PC-3 (cell line): ENCODE results near the gene BACH2. TPM values are rescaled to one million over a fixed set of nuclear protein-coding genes. Genes with fewer than 3 reads are reported as not detected.

ENCODE experiments used
- ATAC-seq: fragments of 200-7000 bp; cut with Tn5 transposase; 2 replicates; pipeline ENCODE4 v1.9.1; 2020; ENCODE audit warnings: mild to moderate bottlenecking, moderate library complexity
- BruUV-seq: library from RNA; stranded (reverse); fragments of 400-500 nt; replicated peaks from 2 replicates; lab custom pipeline; 2021; lab: Mats Ljungman, UMichigan
- CTCF ChIA-PET: fragments of 300-600 bp; sonication (Branson Sonifier 250); formaldehyde crosslinking; loops from one replicate; lab custom pipeline; 2022; ENCODE audit warnings: antibody characterized with exemption; lab: Charles Lee
- POLR2A ChIA-PET: fragments of 300-600 bp; sonication (Branson Sonifier 250); formaldehyde crosslinking; loops from one replicate; lab custom pipeline; 2022; ENCODE audit warnings: antibody characterized with exemption; ENCODE audit not compliant: unreplicated experiment; lab: Charles Lee
- DNase-seq: peaks from one replicate; pipeline ENCODE4 v3.0.0-alpha.2; 2015
- H2AFZ ChIP-seq: fragments of 300-600 bp; sonication (generic); 2 replicates; pipeline ENCODE4 v1.6.0; 2016; ENCODE audit warnings: antibody characterized with exemption, low read length
- H3F3A ChIP-seq: fragments of 300-600 bp; sonication (generic); one replicate; pipeline ENCODE4 v1.6.0; 2017; ENCODE audit warnings: antibody characterized with exemption, low read length, control low read depth, mild to moderate bottlenecking; ENCODE audit not compliant: unreplicated experiment
- H3K27ac ChIP-seq: fragments of 300-600 bp; sonication (generic); 2 replicates; pipeline ENCODE4 v1.5.1; 2016; ENCODE audit warnings: mild to moderate bottlenecking, low read length
- H3K27me3 ChIP-seq: fragments of 300-600 bp; sonication (generic); 2 replicates; pipeline ENCODE4 v1.6.1; 2016; ENCODE audit warnings: low read length, mixed read lengths
- H3K36me3 ChIP-seq: fragments of 300-600 bp; sonication (generic); 2 replicates; pipeline ENCODE4 v1.6.1; 2016; ENCODE audit warnings: low read depth, mixed run types, low read length, mixed read lengths
- H3K4me1 ChIP-seq: fragments of 300-600 bp; sonication (generic); 2 replicates; pipeline ENCODE4 v1.5.1; 2016; ENCODE audit warnings: low read length; ENCODE audit not compliant: insufficient read depth
- H3K4me2 ChIP-seq: fragments of 300-600 bp; sonication (generic); 2 replicates; pipeline ENCODE4 v1.6.0; 2016; ENCODE audit warnings: low read length
- H3K4me3 ChIP-seq: fragments of 300-600 bp; sonication (generic); 2 replicates; pipeline ENCODE4 v1.5.1; 2016; ENCODE audit warnings: mild to moderate bottlenecking, low read length, mixed read lengths
- H3K79me2 ChIP-seq: fragments of 300-600 bp; sonication (generic); 2 replicates; pipeline ENCODE4 v1.6.1; 2017; ENCODE audit warnings: low read length, mixed read lengths
- H3K9ac ChIP-seq: fragments of 300-600 bp; sonication (generic); 2 replicates; pipeline ENCODE4 v1.6.0; 2016; ENCODE audit warnings: mild to moderate bottlenecking, low read length
- H3K9me2 ChIP-seq: fragments of 300-600 bp; sonication (generic); replicated peaks from 2 replicates; pipeline ENCODE4 v1.6.1; 2016; ENCODE audit warnings: mixed run types, low read length, mixed read lengths
- H3K9me3 ChIP-seq: fragments of 300-600 bp; sonication (generic); 2 replicates; pipeline ENCODE4 v1.6.1; 2016; ENCODE audit warnings: low read length, mixed read lengths
- H4K20me1 ChIP-seq: fragments of 300-600 bp; sonication (generic); 2 replicates; pipeline ENCODE4 v1.6.1; 2016; ENCODE audit warnings: low read length, mixed read lengths
- EZH2 ChIP-seq: fragments of 300-600 bp; sonication (generic); IDR thresholded peaks from one replicate; pipeline ENCODE4 v1.6.1; 2017; ENCODE audit warnings: antibody characterized with exemption, mild to moderate bottlenecking, low read length; ENCODE audit not compliant: unreplicated experiment
- EZH2phosphoT487 ChIP-seq: fragments of 300-600 bp; sonication (generic); IDR thresholded peaks from 2 replicates; pipeline ENCODE4 v1.6.1; 2018; ENCODE audit warnings: mild to moderate bottlenecking, antibody characterized with exemption, low read length, borderline replicate concordance
- intact Hi-C: fragments of 100-400 bp; cut with micrococcal nuclease; formaldehyde crosslinking; loops from 2 replicates; pipeline ENCODE4 v1.9.0; 2023
- total RNA-seq: library from RNA; depleted of rRNA; stranded (reverse); fragments of >200 nt; gene quantifications from 2 replicates; pipeline ENCODE4 v1.2.3, GENCODE V29; 2014
- TF ChIP-seq, protein P1 (sequence below): fragments of 300-600 bp; sonication (generic); conservative IDR thresholded peaks from 2 replicates; pipeline ENCODE4 v1.5.1; 2017; ENCODE audit warnings: antibody characterized with exemption, low read depth, mild to moderate bottlenecking, low read length

BACH2 gene
- total RNA-seq, 1 experiment from 2014 or later = 7.0 TPM

DNA sequence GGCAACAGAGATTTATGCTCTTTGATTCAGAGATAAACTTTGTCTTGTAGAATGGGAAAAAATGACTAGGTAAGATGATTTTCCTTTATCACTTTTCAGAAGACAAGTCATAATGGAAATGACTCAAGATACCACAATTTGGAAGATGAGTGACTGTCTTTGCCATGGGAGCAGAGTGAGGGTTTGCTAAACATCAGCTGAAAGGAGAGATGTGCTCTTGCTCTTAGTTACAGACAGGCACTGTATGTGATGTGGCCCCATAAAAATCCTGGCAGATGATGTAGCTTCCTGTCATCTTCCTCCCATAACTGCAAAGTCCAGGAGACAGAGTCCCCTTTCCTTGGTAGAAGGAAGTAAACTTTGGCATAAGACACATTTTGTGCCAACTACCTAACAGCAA is 47.6 kb downstream of the BACH2 start:
- DNase-seq = peak; percentile 39
- Histone ChIP-seq H2AFZ (no peak overlapping the region), H3F3A (no peaks in the 10 kb centered on the region), H3K9me2 (no peaks in the 10 kb centered on the region), H3K4me1 (0 out of 2 replicates have a peak, but pooled peaks cover 7% of the 10 kb centered on the region), H3K4me3 (no peak overlapping the region), H4K20me1 (no peaks in the 10 kb centered on the region), H3K9me3 (no peaks in the 10 kb centered on the region), H3K27ac (peak overlapping the region; percentile 59), H3K4me2 (no peak overlapping the region), H3K9ac (no peak overlapping the region), H3K79me2 (no peaks in the 10 kb centered on the region), H3K27me3 (no peaks in the 10 kb centered on the region), H3K36me3 (no peaks in the 10 kb centered on the region)
- intact Hi-C loops = no loop called here
- BruUV-seq = no TSS peak
- POLR2A ChIA-PET = no interaction called here
- CTCF ChIA-PET = no interaction called here
- TF ChIP-seq EZH2 (no peak), EZH2phosphoT487 (no peak)
- TF ChIP-seq, protein P1, sequence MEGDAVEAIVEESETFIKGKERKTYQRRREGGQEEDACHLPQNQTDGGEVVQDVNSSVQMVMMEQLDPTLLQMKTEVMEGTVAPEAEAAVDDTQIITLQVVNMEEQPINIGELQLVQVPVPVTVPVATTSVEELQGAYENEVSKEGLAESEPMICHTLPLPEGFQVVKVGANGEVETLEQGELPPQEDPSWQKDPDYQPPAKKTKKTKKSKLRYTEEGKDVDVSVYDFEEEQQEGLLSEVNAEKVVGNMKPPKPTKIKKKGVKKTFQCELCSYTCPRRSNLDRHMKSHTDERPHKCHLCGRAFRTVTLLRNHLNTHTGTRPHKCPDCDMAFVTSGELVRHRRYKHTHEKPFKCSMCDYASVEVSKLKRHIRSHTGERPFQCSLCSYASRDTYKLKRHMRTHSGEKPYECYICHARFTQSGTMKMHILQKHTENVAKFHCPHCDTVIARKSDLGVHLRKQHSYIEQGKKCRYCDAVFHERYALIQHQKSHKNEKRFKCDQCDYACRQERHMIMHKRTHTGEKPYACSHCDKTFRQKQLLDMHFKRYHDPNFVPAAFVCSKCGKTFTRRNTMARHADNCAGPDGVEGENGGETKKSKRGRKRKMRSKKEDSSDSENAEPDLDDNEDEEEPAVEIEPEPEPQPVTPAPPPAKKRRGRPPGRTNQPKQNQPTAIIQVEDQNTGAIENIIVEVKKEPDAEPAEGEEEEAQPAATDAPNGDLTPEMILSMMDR = no peak
- peak; percentile 74 for ATAC-seq

GRCh38 chr6:90247262-90247661 is 49.4 kb downstream of the BACH2 start:
- BruUV-seq = no TSS peak
- Histone ChIP-seq H2AFZ (no peak overlapping the region), H3F3A (no peaks in the 10 kb centered on the region), H4K20me1 (no peaks in the 10 kb centered on the region), H3K9ac (no peak overlapping the region), H3K9me2 (no peaks in the 10 kb centered on the region), H3K4me2 (no peak overlapping the region), H3K4me1 (0 out of 2 replicates have a peak, but pooled peaks cover 7% of the 10 kb centered on the region), H3K9me3 (no peaks in the 10 kb centered on the region), H3K27me3 (no peaks in the 10 kb centered on the region), H3K27ac (no peak overlapping the region), H3K36me3 (no peaks in the 10 kb centered on the region), H3K79me2 (no peaks in the 10 kb centered on the region), H3K4me3 (no peak overlapping the region)
- POLR2A ChIA-PET = no interaction called here
- no peak for DNase-seq
- intact Hi-C loops = no loop called here
- CTCF ChIA-PET = no interaction called here
- no peak for ATAC-seq
- no peak for TF ChIP-seq EZH2phosphoT487
- TF ChIP-seq, protein P1 = no peak
- no peak for TF ChIP-seq EZH2

DNA sequence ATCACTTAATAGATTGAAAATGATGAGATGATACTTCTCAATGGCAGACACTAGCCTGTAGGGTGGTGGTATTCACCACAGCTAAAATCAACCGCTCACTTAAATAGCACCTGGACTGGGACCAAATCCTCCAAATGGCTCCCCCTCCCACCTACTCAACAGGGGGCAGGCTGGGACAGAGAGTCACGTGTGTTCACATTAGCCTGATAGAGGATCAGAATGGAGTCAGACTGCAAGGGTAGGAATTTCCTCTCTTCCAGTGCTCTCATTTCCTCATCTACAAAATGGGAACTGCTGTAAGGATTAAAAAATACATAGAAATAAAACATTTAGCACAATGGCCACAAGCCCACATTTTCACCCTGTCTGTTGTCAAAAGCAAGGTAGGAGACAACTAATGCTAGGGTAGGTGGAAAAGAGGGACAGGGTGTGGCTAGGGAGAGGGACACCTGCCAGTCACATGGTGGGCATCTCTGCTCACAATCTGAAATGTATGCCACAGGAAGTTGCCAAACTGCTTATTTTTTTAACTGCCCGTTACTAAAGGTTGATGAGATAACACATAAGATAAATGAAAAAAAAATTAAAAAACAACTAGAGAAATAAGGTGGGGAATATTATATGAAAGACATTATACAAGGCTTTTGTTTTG is 55.3 kb downstream of the BACH2 start:
- no peaks in the 10 kb centered on the region for H3K9me3 ChIP-seq
- no peaks in the 10 kb centered on the region for H3K27me3 ChIP-seq
- H4K20me1 ChIP-seq = no peaks in the 10 kb centered on the region
- no peaks in the 10 kb centered on the region for H3K79me2 ChIP-seq
- no peak overlapping the region for H3K4me2 ChIP-seq
- DNase-seq = no peak
- H3K4me1 ChIP-seq = peaks cover 22% of the 10 kb centered on the region
- H2AFZ ChIP-seq = no peak overlapping the region
- H3K36me3 ChIP-seq = no peaks in the 10 kb centered on the region
- no peaks in the 10 kb centered on the region for H3K9me2 ChIP-seq
- POLR2A ChIA-PET = no interaction called here
- intact Hi-C loops = no loop called here
- no peak overlapping the region for H3K27ac ChIP-seq
- no peaks in the 10 kb centered on the region for H3F3A ChIP-seq
- CTCF ChIA-PET = no interaction called here
- BruUV-seq = no TSS peak
- TF ChIP-seq EZH2phosphoT487 (no peak), EZH2 (no peak)
- TF ChIP-seq, protein P1 = no peak
- no peak overlapping the region for H3K4me3 ChIP-seq
- no peak for ATAC-seq
- no peak overlapping the region for H3K9ac ChIP-seq
